ENCODE data around the gene CALD1. TPM values are rescaled to one million over a fixed set of nuclear protein-coding genes. Genes with fewer than 3 reads are reported as not detected.

CALD1 gene, protein sequence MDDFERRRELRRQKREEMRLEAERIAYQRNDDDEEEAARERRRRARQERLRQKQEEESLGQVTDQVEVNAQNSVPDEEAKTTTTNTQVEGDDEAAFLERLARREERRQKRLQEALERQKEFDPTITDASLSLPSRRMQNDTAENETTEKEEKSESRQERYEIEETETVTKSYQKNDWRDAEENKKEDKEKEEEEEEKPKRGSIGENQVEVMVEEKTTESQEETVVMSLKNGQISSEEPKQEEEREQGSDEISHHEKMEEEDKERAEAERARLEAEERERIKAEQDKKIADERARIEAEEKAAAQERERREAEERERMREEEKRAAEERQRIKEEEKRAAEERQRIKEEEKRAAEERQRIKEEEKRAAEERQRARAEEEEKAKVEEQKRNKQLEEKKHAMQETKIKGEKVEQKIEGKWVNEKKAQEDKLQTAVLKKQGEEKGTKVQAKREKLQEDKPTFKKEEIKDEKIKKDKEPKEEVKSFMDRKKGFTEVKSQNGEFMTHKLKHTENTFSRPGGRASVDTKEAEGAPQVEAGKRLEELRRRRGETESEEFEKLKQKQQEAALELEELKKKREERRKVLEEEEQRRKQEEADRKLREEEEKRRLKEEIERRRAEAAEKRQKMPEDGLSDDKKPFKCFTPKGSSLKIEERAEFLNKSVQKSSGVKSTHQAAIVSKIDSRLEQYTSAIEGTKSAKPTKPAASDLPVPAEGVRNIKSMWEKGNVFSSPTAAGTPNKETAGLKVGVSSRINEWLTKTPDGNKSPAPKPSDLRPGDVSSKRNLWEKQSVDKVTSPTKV
- 0.89 TPM for polyA plus RNA-seq

DNA sequence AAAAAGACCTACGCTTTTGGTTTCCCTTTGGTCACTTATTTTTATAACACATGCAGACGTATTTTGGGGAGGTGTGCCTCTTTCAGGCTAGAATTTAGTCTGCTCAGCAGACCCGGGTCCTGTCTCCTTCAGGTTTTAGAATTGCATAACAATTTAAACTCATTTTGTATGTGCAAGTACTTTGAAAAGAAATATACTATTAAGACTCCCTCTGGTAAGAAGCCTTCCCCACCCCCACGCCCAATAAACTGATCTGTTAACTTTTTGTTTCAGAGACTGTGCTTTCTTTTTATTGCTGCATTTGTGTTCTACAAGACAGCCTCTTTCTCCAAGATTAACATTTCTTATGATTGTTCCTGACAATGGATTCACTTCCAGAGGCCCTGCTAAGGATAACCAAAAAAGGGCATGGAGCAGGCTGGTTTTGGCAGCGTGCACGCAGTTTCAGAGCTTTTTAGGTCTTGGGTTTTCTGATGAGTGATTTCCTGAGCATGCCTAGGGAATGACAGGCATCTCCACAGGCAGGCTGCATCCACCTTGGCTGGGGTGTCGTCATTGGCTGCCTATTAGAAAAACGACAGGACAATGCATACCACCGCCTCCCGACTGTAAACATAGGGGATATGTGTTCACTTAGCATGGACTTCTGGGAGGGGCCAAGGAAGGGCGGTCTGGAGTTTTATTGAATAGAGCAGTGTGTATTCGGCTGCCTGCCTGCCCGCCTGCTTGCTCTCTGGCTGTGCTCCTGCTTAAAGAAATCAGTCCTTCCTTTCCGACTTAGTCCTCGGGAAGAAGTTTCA lies at the start of gene CALD1:
Gene CALD1, plus strand, starts transcription at position 694 of the 800 bp plus-strand sequence. CDS start 88,100 bp downstream, outside the sequence.
- Mint-ChIP-seq H3K4me1 (peaks cover 5 to 18% (median 14%) of the 10 kb centered on the region in 3 donors), H3K36me3 (no peaks in the 10 kb centered on the region), H3K9me3 (no peaks in the 10 kb centered on the region), H3K27me3 (peaks cover 4% of the 10 kb centered on the region), H3K27ac (no peak within 1 kb of the TSS), H3K4me3 (no peak within 1 kb of the TSS)

DNA sequence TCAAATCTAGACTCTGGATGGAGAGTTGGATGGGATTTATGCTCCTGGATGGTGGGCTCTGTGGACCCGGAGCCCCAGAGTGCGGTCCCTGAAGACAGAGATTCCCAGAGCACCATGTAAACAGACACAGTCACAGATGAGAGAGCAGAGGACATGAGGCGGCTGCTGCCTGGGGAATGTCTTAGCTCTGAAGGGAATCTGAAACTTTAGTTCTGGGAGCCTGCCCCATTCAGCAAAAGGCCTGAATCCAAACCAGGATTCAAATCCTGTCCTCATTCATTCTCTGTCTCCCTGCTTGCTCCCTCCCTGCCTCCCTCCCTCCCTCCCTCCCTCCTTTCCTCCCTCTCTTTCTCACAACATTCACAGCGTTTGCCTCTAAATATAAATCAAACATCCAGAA lies 49.5 kb upstream of the CALD1 start:
- H3K4me1 Mint-ChIP-seq: peaks cover 0 to 2% (median 0%) of the 10 kb centered on the region in 3 donors
- H3K36me3 Mint-ChIP-seq: peaks cover 6% of the 10 kb centered on the region
- no peak overlapping the region for H3K27ac Mint-ChIP-seq
- peaks cover 7% of the 10 kb centered on the region for H3K27me3 Mint-ChIP-seq
- no peak overlapping the region for H3K4me3 Mint-ChIP-seq
- H3K9me3 Mint-ChIP-seq: peaks cover 0 to 5% (median 0%) of the 10 kb centered on the region in 3 donors

GRCh38 chr7:134730411-134730829 lies 49.0 kb upstream of the CALD1 start:
- Mint-ChIP-seq H3K4me1 (peaks cover 0 to 2% (median 0%) of the 10 kb centered on the region in 3 donors), H3K4me3 (no peak overlapping the region), H3K9me3 (peaks cover 0 to 5% (median 0%) of the 10 kb centered on the region in 3 donors), H3K27ac (no peak overlapping the region), H3K27me3 (peaks cover 8% of the 10 kb centered on the region), H3K36me3 (peaks cover 6% of the 10 kb centered on the region)

- Mint-ChIP-seq H3K36me3 (peaks cover 4% of the 10 kb centered on the region), H3K27me3 (peaks cover 8% of the 10 kb centered on the region), H3K4me1 (peaks cover 0 to 2% (median 0%) of the 10 kb centered on the region in 3 donors), H3K9me3 (peaks cover 0 to 4% (median 0%) of the 10 kb centered on the region in 3 donors), H3K4me3 (no peak overlapping the region), H3K27ac (no peak overlapping the region)
These were observed 47.8 kb upstream of the CALD1 start for GRCh38 chr7:134731616-134732015.

DNA sequence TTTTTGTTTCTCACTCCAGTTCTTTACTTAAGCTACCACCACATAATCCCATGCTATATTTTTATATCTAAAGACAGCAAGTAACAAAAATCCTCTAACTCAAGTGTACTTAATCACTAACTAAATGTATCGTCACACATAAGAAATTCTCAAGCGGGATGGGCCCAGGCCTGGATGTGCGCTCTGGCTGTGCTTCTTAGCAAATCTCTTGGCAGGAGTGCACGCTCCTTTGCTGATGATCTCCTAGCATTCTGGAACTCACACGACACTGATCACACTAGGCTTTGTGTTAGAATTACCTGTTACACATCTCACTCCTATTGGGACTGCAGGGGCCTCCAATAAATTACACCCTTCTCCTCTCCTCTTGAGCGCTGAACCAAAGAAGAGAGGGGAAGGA lies 46.7 kb upstream of the CALD1 start:
- peaks cover 8% of the 10 kb centered on the region for H3K27me3 Mint-ChIP-seq
- H3K4me1 Mint-ChIP-seq: peaks cover 0 to 2% (median 0%) of the 10 kb centered on the region in 3 donors
- peaks cover 4% of the 10 kb centered on the region for H3K36me3 Mint-ChIP-seq
- H3K9me3 Mint-ChIP-seq: peaks cover 0 to 4% (median 0%) of the 10 kb centered on the region in 3 donors
- H3K27ac Mint-ChIP-seq: no peak overlapping the region
- H3K4me3 Mint-ChIP-seq: no peak overlapping the region

- Mint-ChIP-seq H3K4me1 (peaks cover 0 to 4% (median 0%) of the 10 kb centered on the region in 3 donors), H3K27ac (no peak overlapping the region), H3K4me3 (no peak overlapping the region), H3K36me3 (no peaks in the 10 kb centered on the region), H3K9me3 (no peaks in the 10 kb centered on the region), H3K27me3 (peaks cover 3% of the 10 kb centered on the region)
These were observed 43.1 kb upstream of the CALD1 start for GRCh38 chr7:134736381-134736780.

GRCh38 chr7:134737566-134738345 lies 41.7 kb upstream of the CALD1 start:
- H3K27me3 Mint-ChIP-seq: peaks cover 8% of the 10 kb centered on the region
- H3K4me1 Mint-ChIP-seq: peaks cover 0 to 4% (median 0%) of the 10 kb centered on the region in 3 donors
- H3K4me3 Mint-ChIP-seq: no peak overlapping the region
- H3K36me3 Mint-ChIP-seq: no peaks in the 10 kb centered on the region
- no peaks in the 10 kb centered on the region for H3K9me3 Mint-ChIP-seq
- no peak overlapping the region for H3K27ac Mint-ChIP-seq

DNA sequence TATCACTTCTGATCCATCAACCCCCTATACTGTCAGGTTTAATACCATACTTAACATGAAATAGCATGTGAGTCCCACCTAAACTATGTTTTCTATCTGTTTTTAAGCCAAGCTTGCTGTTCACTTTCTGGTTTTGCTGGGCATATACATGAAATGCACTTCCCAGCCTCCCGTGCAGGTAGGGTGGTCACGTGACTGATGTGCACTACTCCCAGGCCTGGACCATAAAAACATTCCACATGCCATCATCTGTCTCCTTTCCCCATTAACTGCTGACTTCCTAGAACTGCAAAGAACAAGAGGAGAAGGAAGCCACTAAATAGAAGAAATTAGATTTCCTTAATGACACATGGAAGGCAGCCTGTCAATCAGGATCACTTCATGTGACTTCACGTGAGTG lies 40.1 kb upstream of the CALD1 start:
- Mint-ChIP-seq H3K27me3 (peaks cover 8% of the 10 kb centered on the region), H3K4me1 (peaks cover 0 to 4% (median 0%) of the 10 kb centered on the region in 3 donors), H3K4me3 (no peak overlapping the region), H3K9me3 (no peaks in the 10 kb centered on the region), H3K27ac (no peak overlapping the region), H3K36me3 (peaks cover 2% of the 10 kb centered on the region)

- Mint-ChIP-seq H3K4me3 (no peak overlapping the region), H3K4me1 (peaks cover 0 to 4% (median 0%) of the 10 kb centered on the region in 3 donors), H3K36me3 (peaks cover 2% of the 10 kb centered on the region), H3K9me3 (no peaks in the 10 kb centered on the region), H3K27me3 (peaks cover 5% of the 10 kb centered on the region), H3K27ac (no peak overlapping the region)
These were observed 39.1 kb upstream of the CALD1 start for GRCh38 chr7:134740376-134740775.

GRCh38 chr7:134741907-134742635 lies 37.4 kb upstream of the CALD1 start:
- Mint-ChIP-seq H3K27me3 (peaks cover 5% of the 10 kb centered on the region), H3K4me3 (no peak overlapping the region), H3K36me3 (peaks cover 2% of the 10 kb centered on the region), H3K9me3 (no peaks in the 10 kb centered on the region), H3K4me1 (peaks cover 0 to 4% (median 0%) of the 10 kb centered on the region in 3 donors), H3K27ac (no peak overlapping the region)

DNA sequence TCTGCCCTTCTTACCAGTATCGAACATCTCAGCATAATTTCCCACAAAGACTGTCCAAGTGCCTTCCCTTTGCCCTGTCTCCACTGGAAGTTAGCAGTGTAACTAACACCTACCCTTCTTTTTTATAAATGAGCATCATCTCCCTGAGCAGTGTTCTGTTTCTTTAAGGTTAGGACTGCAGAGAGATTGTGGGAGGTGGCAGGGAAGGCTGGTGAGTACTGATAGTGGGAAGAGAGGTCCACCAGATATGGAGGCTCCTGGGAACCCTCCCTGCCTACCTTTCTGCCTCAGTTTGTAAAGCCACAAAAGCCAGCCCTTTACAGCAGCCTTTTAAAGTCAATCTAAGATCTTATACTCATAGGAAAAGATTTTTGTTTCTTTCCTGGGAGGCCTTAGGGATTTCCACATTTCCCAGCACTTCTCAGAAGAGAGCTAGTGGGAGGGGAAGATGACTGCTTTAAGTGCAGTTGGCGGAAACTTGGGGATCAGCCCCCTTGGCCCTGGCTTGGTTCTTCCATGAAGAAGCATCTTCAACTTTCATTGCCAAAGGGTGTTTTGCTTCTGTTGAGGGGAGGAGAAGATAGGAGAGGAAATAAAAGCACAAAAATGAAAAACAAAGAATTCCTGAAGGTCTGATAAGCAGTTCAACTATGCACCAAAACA lies 36.6 kb upstream of the CALD1 start:
- Mint-ChIP-seq H3K36me3 (peaks cover 2% of the 10 kb centered on the region), H3K4me1 (peaks cover 0 to 4% (median 0%) of the 10 kb centered on the region in 3 donors), H3K27me3 (peaks cover 7% of the 10 kb centered on the region), H3K4me3 (no peak overlapping the region), H3K9me3 (no peaks in the 10 kb centered on the region), H3K27ac (no peak overlapping the region)

DNA sequence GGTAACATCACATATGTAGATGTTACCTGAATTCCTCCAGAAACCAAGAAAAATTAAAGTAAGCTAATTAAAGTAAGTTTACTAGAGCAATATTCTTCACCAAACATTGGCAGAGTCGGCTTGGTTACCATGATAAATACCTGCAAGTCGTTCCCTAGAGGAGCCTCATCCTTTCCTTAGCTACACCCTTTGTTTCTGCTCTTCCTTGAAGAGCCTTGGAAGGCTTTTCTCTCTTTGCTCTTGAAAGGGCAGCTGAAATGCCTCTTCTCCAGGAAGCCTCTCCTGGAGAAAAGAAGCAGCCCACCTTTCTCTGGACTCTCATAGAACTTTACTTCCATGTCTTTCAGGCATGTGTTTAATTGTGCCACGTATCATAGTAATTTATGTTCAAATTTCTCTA lies 34.9 kb upstream of the CALD1 start:
- H3K9me3 Mint-ChIP-seq: no peaks in the 10 kb centered on the region
- H3K27ac Mint-ChIP-seq: no peak overlapping the region
- peaks cover 7% of the 10 kb centered on the region for H3K27me3 Mint-ChIP-seq
- no peak overlapping the region for H3K4me3 Mint-ChIP-seq
- peaks cover 2% of the 10 kb centered on the region for H3K36me3 Mint-ChIP-seq
- no peaks in the 10 kb centered on the region for H3K4me1 Mint-ChIP-seq

- Mint-ChIP-seq H3K27ac (peak overlapping the region in 1 of 3 donors; percentile 36), H3K4me1 (peaks cover 0 to 2% (median 2%) of the 10 kb centered on the region in 3 donors), H3K4me3 (no peak overlapping the region), H3K27me3 (peaks cover 4% of the 10 kb centered on the region), H3K9me3 (no peaks in the 10 kb centered on the region), H3K36me3 (peaks cover 2% of the 10 kb centered on the region)
These were observed 32.1 kb upstream of the CALD1 start for GRCh38 chr7:134747326-134747725.
